WTC11 (cell line): Measurements from ENCODE around the gene RANBP10.

ENCODE experiments used
- CREB1 ChIP-seq: sonication (generic); formaldehyde crosslinking; IDR thresholded peaks from 2 replicates; pipeline ENCODE4 v1.8.0; 2023; ENCODE audit warnings: mild to moderate bottlenecking, missing genetic modification reagents
- CTCF ChIP-seq: fragments of 200-600 bp; IDR thresholded peaks from 2 replicates; pipeline ENCODE4 v1.8.0; 2022; ENCODE audit warnings: antibody characterized with exemption
- FOXP1 ChIP-seq: sonication (generic); formaldehyde crosslinking; IDR thresholded peaks from 2 replicates; pipeline ENCODE4 v1.8.0; 2022; ENCODE audit warnings: missing genetic modification reagents, mild to moderate bottlenecking, moderate library complexity, borderline replicate concordance
- MAX ChIP-seq: sonication (generic); formaldehyde crosslinking; IDR thresholded peaks from 2 replicates; pipeline ENCODE4 v1.8.0; 2022; ENCODE audit warnings: mild to moderate bottlenecking, missing genetic modification reagents
- MLX ChIP-seq: sonication (generic); formaldehyde crosslinking; IDR thresholded peaks from 2 replicates; pipeline ENCODE4 v1.8.1; 2023; ENCODE audit warnings: mild to moderate bottlenecking, missing genetic modification reagents, moderate library complexity
- MYBL2 ChIP-seq: sonication (generic); formaldehyde crosslinking; IDR thresholded peaks from 2 replicates; pipeline ENCODE4 v1.8.1; 2023; ENCODE audit warnings: mild to moderate bottlenecking, moderate library complexity, missing genetic modification reagents
- ZMAT4 ChIP-seq: fragments of 250-450 bp; sonication (Bioruptor Pico); IDR thresholded peaks from 2 replicates; pipeline ENCODE4 v1.9.0; 2021; ENCODE audit warnings: mild to moderate bottlenecking
- ZNF317 ChIP-seq: sonication (generic); formaldehyde crosslinking; IDR thresholded peaks from 2 replicates; pipeline ENCODE4 v1.8.1; 2023; ENCODE audit warnings: low read depth, mild to moderate bottlenecking, moderate library complexity, missing genetic modification reagents, borderline replicate concordance
- ZNF671 ChIP-seq: fragments of 250-450 bp; sonication (Bioruptor Pico); IDR thresholded peaks from 2 replicates; pipeline ENCODE4 v1.8.0; 2021; ENCODE audit warnings: mild to moderate bottlenecking

GRCh38 chr16:67719048-67719777 is 87.1 kb downstream of the RANBP10 start, which contains the start of gene GFOD2:
- no peak for TF ChIP-seq CTCF
- TF ChIP-seq CREB1, result no peak
- TF ChIP-seq ZNF671, result no peak
- TF ChIP-seq ZMAT4 (CRISPR knock-in tag), result no peak
- no peak for TF ChIP-seq MLX (CRISPR knock-in tag)
- no peak for TF ChIP-seq ZNF317 (CRISPR knock-in tag)
- peak; percentile 56; the same call in 1 of the 2 replicates for TF ChIP-seq MAX (CRISPR knock-in tag)
- TF ChIP-seq MYBL2 (CRISPR knock-in tag), result no peak
- TF ChIP-seq FOXP1 (CRISPR knock-in tag), result peak; percentile 82; the same call in 1 of the 2 replicates
